CD4-positive, alpha-beta T cell treated with Interleukin-21 for 1 hour (primary cell): Measurements from ENCODE around the gene CTNND2.
"Not testable (repeated sequence)": the region's sequence is repeated elsewhere in the genome, so short reads cannot be mapped to it uniquely, and the experiment has no call there.

Experiments used
- DNase-seq: peaks from one replicate; pipeline ENCODE4 v3.0.0-alpha.2; 2020

CTNND2 gene

DNA sequence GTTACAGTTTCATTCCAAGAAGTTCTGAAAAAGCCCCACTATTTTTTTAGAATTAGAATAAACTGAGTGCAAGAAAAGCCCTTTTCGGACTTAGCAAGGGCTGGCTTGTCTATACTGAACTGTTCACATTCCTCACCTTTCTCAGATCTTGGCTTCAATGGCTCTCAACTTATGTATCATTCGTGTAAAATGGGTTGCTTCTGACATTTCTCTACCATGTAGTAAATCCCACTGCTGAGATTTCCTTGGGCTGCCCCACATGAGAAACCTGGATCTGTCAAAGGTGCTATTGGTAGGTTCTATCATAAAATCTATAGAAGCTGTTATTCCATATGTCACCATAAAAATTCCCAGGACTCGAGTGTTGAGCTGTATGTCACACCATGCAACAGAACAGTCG, 454.3 kb downstream of the CTNND2 start:
- no peak for DNase-seq

GRCh38 chr5:11449217-11449616, 455.0 kb downstream of the CTNND2 start:
- no peak for DNase-seq

- DNase-seq: no peak
These were observed 460.4 kb downstream of the CTNND2 start for GRCh38 chr5:11443831-11444230.

GRCh38 chr5:11432116-11432515, 472.1 kb downstream of the CTNND2 start:
- DNase-seq: no peak

GRCh38 chr5:11429254-11429653, 475.0 kb downstream of the CTNND2 start:
- DNase-seq: no peak

DNA sequence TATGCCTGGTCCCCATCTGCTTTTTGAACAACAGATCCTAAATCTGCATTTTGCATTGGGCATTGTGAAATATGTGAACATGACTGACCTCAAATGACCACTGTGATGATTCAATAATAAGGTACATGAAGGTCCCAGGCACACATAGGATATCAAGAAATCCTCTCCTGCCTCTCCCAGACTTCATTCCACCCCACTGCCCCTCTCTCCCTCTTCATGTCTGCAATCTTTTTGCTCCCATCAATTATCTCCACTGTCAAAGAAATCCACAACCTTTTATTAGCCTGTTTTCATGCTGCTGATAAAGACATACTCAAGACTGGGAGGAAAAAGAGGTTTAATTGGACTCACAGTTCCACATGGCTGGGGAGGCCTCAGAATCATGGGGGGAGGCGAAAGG, 476.7 kb downstream of the CTNND2 start:
- DNase-seq: no peak

GRCh38 chr5:11426442-11426841, 477.8 kb downstream of the CTNND2 start:
- no peak for DNase-seq

DNA sequence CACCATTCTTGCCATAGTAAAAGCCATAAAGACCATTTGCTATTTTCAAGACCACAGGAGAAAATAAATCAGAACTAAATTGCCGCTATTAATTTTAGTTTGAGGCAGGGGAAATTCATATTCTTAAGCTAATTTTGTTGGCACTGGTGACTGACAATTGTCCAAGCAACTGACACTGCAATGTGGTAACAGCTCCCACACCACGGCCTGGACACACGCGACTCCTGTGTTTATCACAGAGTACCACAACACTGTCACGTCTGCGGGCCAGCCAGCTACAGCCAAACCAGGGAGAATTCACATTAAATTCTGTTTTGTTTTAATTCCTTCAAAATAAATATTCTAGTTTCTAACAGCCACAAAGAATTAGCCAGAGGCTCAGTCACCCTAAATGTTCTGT, 481.9 kb downstream of the CTNND2 start:
- DNase-seq: no peak

GRCh38 chr5:11420969-11421368, 483.3 kb downstream of the CTNND2 start:
- DNase-seq: no peak

DNA sequence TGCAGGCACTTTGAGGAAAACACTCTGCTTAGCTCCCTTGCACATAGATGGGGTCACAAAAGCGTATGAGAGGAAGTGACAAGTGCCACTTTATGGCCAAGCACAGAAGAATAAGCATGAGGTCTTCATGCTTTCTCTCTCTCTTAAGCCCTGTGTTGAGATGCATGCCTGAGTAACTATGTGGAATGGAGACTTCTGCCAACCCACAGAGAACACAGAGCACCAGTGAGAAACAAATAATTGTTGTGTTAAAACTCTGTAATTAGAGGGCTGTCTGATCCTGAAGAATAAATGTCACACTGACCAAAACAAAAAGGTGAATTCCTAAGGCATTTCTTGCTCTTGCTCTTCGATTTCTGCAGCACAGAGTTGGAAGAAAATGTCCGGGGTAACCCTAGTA, 488.5 kb downstream of the CTNND2 start:
- DNase-seq: no peak

GRCh38 chr5:11414732-11415131, 489.5 kb downstream of the CTNND2 start:
- not testable (repeated sequence) for DNase-seq

- DNase-seq: no peak
These were observed 492.6 kb downstream of the CTNND2 start for GRCh38 chr5:11411621-11412020.

DNA sequence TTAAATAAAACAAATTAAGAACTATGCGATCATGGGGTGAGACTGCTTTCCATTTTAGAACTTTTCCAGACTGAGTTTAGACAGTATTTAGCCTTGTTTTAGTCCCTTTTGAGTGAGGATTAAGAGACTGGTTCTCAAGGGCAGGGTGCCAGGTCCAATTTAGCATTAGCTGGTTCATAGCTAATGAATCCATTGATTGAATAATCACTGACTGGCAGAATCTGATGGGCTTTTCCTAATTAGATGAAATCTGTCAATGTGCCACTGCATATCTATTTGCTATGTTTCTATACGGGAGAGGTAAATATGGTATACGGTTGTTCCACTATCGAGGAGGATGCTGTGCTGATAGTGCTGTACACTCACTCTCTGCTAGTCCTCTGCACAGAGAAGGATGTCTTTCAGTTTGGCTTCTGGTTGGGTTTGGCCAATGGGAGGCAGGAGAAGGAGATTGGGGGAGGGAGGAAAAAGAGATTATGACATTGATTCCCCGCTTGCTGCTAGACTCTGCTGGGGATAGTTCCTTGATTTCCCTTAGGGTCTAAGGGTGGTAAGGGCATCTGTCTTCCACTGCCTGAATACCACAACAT, 496.6 kb downstream of the CTNND2 start:
- DNase-seq: no peak

GRCh38 chr5:11400316-11400715, 503.9 kb downstream of the CTNND2 start:
- no peak for DNase-seq

- DNase-seq: no peak
These were observed 505.5 kb downstream of the CTNND2 start for GRCh38 chr5:11398728-11399127.

- DNase-seq: no peak
These were observed 506.7 kb downstream of the CTNND2 start for GRCh38 chr5:11397549-11397948.

GRCh38 chr5:11396917-11397316, 507.3 kb downstream of the CTNND2 start:
- no peak for DNase-seq

DNA sequence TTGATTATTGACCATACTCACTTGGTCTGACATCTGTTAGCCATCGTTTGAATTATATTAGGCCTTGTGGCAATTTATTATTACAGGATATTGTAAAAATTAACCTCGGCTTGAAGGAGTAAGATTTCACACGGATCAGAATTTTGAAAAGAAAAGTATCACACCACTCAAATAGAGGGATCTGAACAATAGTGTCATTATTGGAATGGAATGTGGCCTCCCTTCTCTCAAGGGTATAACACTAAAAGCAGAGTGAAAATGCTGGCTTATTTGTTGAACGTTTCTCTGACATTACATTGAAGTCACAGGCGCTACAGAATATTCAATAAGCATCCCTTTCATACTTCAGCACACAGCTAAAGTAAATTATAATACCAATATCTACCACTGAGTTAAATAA, 509.3 kb downstream of the CTNND2 start:
- DNase-seq: no peak

DNA sequence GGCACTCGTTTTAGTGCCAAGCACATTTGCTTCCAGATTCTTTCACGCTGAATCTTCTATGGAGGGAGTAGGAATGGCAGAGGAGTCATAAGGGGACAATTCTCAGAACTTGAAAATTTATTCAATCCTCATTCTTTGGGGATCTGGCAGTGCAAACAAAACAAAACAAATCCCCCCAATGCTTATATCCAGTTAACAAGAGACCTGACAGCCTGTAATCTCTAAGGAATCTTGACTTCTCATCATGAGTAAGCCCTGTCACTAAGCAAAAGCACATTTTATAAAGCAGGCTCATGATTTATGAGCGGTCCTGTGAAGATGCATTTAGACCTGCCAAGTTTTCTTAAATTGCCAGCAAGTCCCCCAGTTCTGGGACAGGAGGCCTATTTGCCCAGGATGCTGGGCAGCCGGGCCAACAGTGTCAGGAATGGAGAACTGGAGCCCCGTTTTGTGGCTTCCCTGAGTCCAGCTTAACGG, 513.9 kb downstream of the CTNND2 start:
- DNase-seq: no peak

DNA sequence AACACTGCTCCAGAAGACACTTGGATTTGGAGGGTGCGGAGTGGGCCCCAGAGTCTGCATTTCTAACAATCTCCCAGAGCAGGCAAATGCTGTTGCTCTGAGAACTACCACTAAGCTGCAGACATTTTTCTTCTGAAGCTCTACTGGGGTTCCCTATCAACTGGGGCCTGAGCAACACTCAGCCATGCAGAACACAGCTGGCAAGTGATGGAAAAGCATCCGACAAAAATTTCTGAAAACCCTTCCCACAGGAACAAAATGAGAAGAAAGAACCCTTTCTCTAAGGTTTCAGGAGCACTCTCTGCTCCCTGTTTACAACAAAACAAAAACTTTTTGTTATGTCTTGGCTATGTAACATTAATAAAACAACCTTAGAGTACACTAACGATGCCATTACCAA, 516.9 kb downstream of the CTNND2 start:
- no peak for DNase-seq

DNA sequence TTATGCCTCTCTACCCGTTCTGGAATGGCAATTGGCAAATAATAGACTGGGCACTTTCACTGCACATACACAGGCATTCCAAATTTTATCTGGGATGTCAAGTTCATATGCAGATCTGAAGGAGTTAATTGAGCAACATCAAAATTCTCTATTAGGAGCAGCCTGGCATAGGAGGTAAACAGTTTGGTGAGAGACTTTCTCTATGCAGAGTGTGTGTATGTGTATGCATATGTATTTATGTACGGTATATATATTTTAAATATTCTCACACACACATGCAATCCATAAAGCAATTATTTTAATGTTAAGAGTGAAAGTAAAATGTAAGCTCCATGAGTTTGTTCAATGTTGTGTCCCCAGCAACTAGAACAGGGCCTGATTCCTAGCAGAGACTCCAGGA, 517.8 kb downstream of the CTNND2 start:
- DNase-seq: no peak

GRCh38 chr5:11385901-11386293, 518.3 kb downstream of the CTNND2 start:
- DNase-seq: no peak

DNA sequence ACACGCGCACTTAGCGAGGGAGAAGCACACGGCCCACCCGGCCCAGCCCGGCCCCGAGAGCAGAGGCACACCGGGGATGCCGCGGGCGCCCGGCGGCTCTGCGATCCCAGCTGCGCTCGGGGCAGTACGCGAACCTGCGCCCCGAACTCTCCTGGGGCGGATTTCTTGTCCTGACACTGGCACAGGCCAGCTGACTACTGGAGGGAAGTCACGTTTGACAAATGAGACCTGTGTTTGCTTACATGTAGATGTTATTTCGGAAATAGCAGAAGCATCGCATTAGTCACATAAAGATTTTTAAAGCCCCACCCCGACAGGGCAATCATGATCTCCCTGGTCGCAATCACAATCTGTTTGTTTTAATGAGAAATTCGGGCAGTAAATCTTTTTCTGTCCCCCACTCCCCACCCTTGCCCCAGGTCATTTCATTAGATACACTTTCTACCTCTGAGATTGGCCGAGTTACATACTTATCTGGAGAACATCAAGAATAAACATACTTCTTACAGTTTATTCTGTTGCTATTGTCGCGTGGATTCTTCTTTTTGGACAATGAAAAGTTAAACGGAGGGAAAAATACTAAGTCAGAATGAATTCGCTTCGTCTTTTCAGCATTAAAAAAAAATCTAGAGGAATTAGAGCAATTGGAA, 518.9 kb downstream of the CTNND2 start:
- DNase-seq: no peak

DNA sequence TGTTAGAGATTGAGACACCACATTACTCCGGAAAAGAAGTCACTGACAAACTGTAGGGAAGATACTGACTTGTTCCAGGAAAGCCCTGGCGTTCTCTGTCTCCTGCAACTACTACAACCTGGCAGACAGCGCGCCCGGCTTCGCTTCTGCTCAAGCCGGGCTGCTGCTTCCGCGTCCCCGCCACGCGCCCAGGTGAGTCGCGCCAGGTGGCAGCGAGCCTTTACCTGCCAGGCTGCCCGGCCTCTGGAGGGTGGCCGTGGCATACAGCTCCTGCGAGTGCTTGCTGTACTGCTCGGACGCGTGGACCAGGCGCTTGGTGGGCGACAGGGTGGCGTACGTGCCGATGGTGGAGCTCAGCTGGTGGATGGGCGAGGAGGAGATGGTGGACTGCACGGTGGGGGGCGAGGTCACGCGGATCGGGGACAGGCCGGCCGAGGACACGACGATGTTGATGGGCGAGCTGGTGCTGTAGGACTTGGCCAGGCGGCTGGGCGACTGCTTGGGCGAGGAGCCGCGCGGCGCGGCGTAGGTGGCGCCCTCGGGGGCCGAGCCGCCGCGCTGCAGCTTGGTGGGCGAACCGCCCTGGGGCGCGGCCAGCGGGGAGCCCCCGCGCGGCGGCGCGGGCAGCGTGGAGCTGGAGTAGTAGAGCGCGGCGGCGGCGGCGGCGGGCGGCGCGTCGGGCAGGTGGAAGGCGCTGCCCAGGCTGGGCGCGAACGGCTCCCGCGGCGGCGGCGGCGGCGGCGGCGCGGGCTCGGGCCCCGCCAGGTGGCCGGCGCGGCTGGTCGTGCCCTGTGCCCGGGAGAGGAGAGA, 519.6 kb downstream of the CTNND2 start:
- no peak for DNase-seq
